ENCODE measurements around the gene FBLIM1.

The FBLIM1 gene, protein sequence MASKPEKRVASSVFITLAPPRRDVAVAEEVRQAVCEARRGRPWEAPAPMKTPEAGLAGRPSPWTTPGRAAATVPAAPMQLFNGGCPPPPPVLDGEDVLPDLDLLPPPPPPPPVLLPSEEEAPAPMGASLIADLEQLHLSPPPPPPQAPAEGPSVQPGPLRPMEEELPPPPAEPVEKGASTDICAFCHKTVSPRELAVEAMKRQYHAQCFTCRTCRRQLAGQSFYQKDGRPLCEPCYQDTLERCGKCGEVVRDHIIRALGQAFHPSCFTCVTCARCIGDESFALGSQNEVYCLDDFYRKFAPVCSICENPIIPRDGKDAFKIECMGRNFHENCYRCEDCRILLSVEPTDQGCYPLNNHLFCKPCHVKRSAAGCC

DNA sequence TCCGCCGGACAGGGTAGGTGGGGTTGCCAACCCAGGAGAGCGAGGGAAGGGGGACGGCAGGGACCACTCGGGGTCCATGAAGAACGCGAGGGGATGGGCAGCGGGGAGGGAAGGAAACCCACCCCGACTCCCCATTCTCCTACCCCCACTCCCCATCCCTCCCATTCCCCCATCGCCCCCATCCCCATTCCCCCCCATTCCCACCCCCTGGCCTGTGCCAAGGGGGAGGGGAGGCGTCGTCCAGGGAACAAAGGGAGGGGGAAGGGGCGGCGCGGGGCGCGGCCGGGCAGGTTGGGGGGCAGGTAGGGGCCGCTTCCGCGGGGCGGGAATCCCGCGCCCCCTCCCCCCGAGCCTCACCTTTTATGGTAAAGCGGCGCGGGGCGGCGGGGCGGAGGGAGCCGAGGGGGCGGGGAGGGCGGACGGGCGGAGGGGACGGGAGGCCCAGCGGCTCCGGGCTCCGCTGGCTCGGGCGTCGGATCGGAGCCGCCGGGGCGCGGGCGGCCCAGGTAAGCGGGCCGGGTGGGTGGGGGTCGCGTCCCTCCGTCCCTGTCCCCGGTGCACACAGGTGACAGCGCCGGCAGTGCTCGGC lies at the start of gene FBLIM1:
Gene FBLIM1 (plus strand): TSS at position 453 of the 589 bp plus-strand sequence. CDS start 6,189 bp downstream, outside the sequence.
- DNase-seq, result no peak

DNA sequence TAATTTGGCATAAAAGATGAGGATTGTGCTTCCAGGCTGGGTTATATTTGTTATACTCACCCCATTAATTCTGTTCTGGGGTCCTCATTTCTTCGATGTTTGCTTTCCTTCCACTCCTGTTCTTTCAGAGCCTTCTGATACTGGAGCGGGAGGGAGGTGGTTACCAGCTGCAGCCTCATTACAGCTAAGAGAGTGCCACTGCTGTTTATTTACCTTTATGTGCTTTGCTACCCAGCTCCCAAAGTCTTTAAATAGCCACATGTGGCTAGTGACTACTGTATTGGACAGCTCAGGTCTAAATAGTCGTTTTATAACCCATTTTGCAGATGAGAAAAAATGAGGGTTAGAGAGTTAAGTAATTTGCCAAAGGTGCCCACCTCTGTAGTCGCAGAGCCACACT lies 49.4 kb upstream of the FBLIM1 start:
- no peak for DNase-seq

DNA sequence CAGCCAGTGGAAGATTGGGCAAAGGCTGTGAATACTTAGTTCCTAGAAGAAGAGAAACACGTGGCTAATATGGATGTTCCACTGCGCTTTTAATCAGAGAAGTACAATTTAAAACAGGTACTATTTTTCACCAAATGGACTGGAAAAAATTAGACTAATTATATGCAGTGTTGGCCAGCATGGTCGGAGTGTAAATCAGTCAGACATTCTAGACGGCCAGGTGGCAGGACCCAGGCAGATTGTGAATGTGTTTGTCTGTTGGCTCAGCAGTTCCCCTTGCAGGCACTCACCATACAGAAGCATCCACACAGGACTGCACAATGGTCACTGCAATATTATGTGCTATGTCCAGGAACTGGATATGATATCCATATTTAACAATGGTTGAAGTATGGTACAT lies 46.4 kb upstream of the FBLIM1 start:
- DNase-seq, result no peak

DNA sequence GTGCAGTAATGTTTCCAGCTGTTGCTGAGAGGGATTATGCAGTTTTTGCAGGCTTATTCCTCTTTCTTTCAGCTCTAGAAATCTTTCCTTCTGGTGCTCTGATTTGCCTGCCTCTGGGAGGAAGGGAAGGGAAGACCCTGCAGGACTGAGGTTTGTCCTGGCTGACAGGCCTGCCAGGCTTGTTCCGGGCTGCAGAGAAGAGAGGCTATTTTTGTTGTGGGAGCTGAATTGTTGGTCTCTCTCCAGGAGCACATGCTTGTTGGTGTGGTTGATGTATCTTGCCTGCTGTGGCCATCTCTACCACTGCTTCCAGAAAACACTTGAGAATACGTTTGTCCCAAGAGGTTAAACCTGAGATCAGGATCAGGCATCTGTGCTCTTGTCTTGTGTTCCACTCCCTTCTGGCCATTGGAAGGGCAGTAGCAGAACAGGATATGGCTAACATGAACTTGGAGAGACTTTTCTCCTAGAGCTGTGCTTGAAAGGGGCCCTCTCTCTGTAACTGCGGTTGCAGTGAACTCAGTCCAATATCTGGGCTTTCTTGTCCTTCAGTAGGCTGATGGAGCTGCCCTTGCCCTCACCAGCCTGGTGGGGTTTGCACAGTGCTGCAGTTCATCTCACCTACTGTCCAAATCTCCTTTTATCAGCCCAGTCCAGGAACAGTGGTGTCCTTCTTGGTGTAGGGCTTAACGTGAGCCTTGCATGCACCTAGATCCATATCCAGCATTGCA lies 44.0 kb upstream of the FBLIM1 start:
- no peak for DNase-seq

GRCh38 chr1:15717418-15718125 lies 41.0 kb upstream of the FBLIM1 start:
- DNase-seq, result no peak

GRCh38 chr1:15718199-15718601 lies 40.4 kb upstream of the FBLIM1 start:
- no peak for DNase-seq

- DNase-seq, result no peak
Measured at GRCh38 chr1:15719381-15720120, 39.0 kb upstream of the FBLIM1 start.

GRCh38 chr1:15720861-15721260 lies 37.7 kb upstream of the FBLIM1 start:
- no peak for DNase-seq

GRCh38 chr1:15722411-15722810 lies 36.2 kb upstream of the FBLIM1 start:
- DNase-seq, result no peak

- no peak for DNase-seq
Measured at GRCh38 chr1:15722836-15723532, 35.6 kb upstream of the FBLIM1 start.

DNA sequence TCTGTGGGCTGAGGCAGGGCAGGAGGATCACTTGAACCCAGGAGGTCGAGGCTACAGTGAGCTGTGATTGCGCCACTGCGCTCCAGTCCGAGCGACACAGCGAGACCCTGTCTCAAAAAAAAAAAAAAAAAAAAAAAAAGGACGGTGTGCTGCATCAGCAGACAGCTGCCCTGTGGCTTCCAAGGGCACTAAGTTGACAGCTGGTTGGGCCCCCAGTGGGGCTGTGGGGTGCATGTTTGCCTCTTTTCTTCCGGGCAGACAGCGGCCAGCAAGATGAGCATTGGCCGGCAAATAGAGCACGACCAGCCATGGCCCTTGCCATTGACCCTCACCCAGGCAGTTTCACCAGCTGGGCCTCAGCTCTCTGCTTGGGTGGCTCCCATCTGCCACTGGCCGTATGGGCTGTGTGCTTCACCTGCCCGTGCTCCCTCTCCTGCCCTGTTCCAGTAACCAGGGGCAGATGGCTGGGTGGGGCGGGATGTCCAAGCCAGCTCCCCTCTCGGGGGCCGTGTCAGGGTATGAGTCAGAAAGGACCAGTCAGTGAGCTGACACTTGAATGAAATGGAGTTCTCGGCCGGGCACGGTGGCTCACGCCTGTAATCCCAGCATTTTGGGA lies 34.9 kb upstream of the FBLIM1 start:
- no peak for DNase-seq

- no peak for DNase-seq
Measured at GRCh38 chr1:15724949-15725880, 33.4 kb upstream of the FBLIM1 start.

- DNase-seq, result no peak
Measured at GRCh38 chr1:15726508-15726907, 32.1 kb upstream of the FBLIM1 start.

- DNase-seq, result no peak
Measured at GRCh38 chr1:15727021-15727420, 31.6 kb upstream of the FBLIM1 start.

DNA sequence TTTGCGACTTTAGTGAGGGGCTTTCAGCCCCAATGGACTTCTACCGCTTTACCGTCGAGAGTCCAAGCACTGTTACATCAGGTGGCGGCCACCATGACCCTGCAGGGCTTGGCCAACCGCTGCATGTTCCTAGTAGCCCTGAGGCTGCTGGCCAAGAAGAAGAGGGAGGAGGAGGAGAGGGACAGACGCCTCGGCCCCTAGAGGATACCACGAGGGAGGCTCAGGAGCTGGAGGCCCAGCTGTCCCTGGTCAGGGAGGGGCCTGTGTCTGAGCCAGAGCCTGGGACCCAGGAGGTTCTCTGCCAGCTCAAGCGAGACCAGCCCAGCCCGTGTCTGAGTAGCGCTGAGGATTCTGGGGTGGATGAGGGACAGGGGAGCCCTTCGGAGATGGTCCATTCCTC lies 31.2 kb upstream of the FBLIM1 start:
- no peak for DNase-seq

DNA sequence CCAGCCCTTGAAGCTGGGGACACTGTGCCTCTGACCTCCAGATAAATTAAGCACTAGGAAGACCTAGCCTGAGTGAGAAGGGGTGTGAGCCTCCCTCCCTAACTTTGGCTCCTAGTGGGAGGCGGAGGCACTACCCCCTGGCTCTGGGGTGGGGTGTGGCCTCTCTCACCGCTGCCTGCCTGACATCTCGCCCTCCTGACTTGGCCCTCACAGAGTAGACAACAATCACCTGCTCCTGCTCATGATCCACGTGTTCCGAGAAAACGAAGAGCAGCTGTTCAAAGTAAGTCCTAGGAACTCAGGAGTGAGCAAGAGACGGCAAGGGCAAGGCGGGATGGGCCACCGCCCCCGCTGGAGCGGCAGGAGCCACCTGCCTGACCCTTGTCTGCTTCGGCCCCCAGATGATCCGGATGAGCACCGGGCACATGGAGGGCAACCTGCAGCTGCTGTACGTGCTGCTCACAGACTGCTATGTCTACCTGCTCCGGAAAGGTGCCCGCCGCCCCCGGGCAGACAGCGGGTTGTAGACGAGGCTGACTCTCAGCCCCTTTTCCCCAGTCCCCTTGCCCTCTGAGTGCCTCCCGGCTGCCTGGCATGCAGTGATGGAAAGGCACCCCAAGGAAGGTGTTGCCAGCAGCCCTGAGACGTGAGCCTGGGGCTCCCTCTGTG lies 30.6 kb upstream of the FBLIM1 start:
- no peak for DNase-seq

DNA sequence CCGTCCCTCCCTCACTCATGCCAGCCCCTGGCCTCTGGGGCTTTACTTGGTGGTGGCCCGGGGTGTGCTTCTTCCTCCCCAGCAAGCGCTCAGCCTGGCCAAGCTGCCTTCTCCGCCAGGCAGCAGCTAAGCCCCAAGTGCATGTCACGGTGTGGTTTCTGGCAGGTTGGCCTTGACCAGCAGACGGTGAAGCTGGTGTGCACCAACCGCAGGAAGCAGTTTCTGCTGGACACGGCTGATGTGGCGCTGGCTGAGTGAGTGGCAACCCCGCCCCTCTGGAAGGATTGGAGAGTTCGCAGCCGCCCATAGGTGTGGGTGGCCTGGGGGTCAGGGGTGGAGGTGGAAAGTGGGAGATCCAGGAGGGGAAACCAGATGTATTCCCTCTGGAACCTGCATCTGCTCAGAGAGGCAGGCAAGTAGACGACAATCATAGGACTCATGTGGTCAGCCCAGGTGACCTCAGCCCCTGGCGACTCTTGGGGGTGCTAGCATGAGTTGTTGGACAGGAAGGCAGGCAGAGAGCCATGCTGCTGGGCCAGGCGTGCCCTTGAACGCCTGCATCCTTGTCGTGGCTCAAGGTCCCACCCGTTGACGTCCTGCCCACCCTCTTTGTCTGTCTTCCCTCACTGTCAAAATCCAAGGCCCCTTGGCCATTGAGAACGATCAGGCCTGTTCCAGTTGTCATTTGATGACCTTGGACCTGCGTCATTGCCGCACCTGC lies 29.5 kb upstream of the FBLIM1 start:
- DNase-seq, result no peak

- DNase-seq, result no peak
Measured at GRCh38 chr1:15730423-15730822, 28.2 kb upstream of the FBLIM1 start.

GRCh38 chr1:15730936-15731335 lies 27.7 kb upstream of the FBLIM1 start:
- no peak for DNase-seq
